OCI-LY3 (cell line): ENCODE results near the gene TLK1.

Experiments
- H2AFZ ChIP-seq: fragments of 200-600, 300-600 bp; shearing (Covaris generic); 2 replicates; pipeline ENCODE4 v1.6.0; 2014; ENCODE audit warnings: antibody characterized with exemption, low read depth, low read length
- H3K27ac ChIP-seq: fragments of 200-600, 300-600 bp; sonication (generic); 2 replicates; pipeline ENCODE4 v1.5.1; 2014; ENCODE audit warnings: mild to moderate bottlenecking, low read length, moderate library complexity, mixed read lengths
- H3K27me3 ChIP-seq: fragments of 200-600, 300-600 bp; sonication (generic); 2 replicates; pipeline ENCODE4 v1.6.1; 2014; ENCODE audit warnings: low read depth, low read length, mixed read lengths
- H3K36me3 ChIP-seq: fragments of 200-600, 300-600 bp; sonication (generic); replicated peaks from 2 replicates; pipeline ENCODE3; 2014; ENCODE audit warnings: low read depth, low read length, mixed read lengths
- H3K4me1 ChIP-seq: fragments of 300-600, 200-600 bp; sonication (generic); 2 replicates; pipeline ENCODE4 v1.6.1; 2014; ENCODE audit warnings: low read length, mixed read lengths
- H3K4me2 ChIP-seq: fragments of 200-600, 300-600 bp; sonication (generic); 2 replicates; pipeline ENCODE4 v1.6.1; 2014; ENCODE audit warnings: low read length, mixed read lengths
- H3K4me3 ChIP-seq: fragments of 300-600, 200-600 bp; sonication (generic); 2 replicates; pipeline ENCODE4 v1.5.1; 2014; ENCODE audit warnings: antibody characterized with exemption, mild to moderate bottlenecking, low read length, moderate library complexity
- H3K79me2 ChIP-seq: fragments of 300-600, 200-600 bp; shearing (Covaris generic); 2 replicates; pipeline ENCODE4 v1.6.1; 2014; ENCODE audit warnings: mild to moderate bottlenecking, low read length, mixed read lengths
- H3K9ac ChIP-seq: fragments of 300-600, 200-600 bp; shearing (Covaris generic); 2 replicates; pipeline ENCODE4 v1.6.0; 2014; ENCODE audit warnings: mild to moderate bottlenecking, low read length, moderate library complexity
- H3K9me3 ChIP-seq: fragments of 200-600, 300-600 bp; shearing (Covaris generic); 2 replicates; pipeline ENCODE4 v1.6.1; 2014; ENCODE audit warnings: low read length, mixed read lengths; ENCODE audit not compliant: insufficient read depth
- H4K20me1 ChIP-seq: fragments of 200-600, 300-600 bp; sonication (generic); 2 replicates; pipeline ENCODE4 v1.6.1; 2016; ENCODE audit warnings: low read length, mixed read lengths; ENCODE audit not compliant: insufficient read depth
- CTCF ChIP-seq: fragments of 200-600, 300-600 bp; sonication (generic); IDR thresholded peaks from 2 replicates; pipeline ENCODE4 v1.5.1; 2014; ENCODE audit warnings: antibody characterized with exemption, low read length, low read depth
- EZH2phosphoT487 ChIP-seq: fragments of 200-600 bp; shearing (Covaris generic); IDR thresholded peaks from 2 replicates; pipeline ENCODE4 v1.6.1; 2018; ENCODE audit warnings: antibody characterized with exemption, mixed run types, low read depth

The TLK1 gene

GRCh38 chr2:171160119-171160955 lies at the start of gene TLK1:
Gene TLK1, minus strand, starts transcription at chr2:171160893. Its CDS starts 465 bp downstream, at chr2:171160428.
- H3K79me2 ChIP-seq = peaks cover 52% of the 10 kb centered on the region
- peaks cover 41% of the 10 kb centered on the region for H4K20me1 ChIP-seq
- H3K4me1 ChIP-seq = peaks cover 42% of the 10 kb centered on the region
- peak within 1 kb of the TSS; percentile 92 for H3K4me2 ChIP-seq
- H3K36me3 ChIP-seq = no peaks in the 10 kb centered on the region
- peak within 1 kb of the TSS; percentile 93 for H3K27ac ChIP-seq
- peak within 1 kb of the TSS; percentile 99 for H3K9ac ChIP-seq
- peak within 1 kb of the TSS; percentile 91 for H3K4me3 ChIP-seq
- H2AFZ ChIP-seq = peak within 1 kb of the TSS; percentile 62
- no peaks in the 10 kb centered on the region for H3K27me3 ChIP-seq
- TF ChIP-seq CTCF (no peak), EZH2phosphoT487 (no peak)
- no peaks in the 10 kb centered on the region for H3K9me3 ChIP-seq

- peak overlapping the region; percentile 78 for H3K4me2 ChIP-seq
Observed at GRCh38 chr2:171210216-171210863, 49.6 kb upstream of the TLK1 start.

GRCh38 chr2:171208657-171209056 lies 48.0 kb upstream of the TLK1 start:
- peaks cover 9% of the 10 kb centered on the region for H3K4me1 ChIP-seq
- no peak for TF ChIP-seq CTCF
- TF ChIP-seq EZH2phosphoT487 = no peak
- H3K27me3 ChIP-seq = no peaks in the 10 kb centered on the region; the same call in 1 of the 2 replicates
- H2AFZ ChIP-seq = no peak overlapping the region
- H3K4me3 ChIP-seq = no peak overlapping the region
- no peaks in the 10 kb centered on the region for H3K36me3 ChIP-seq
- H3K79me2 ChIP-seq = no peaks in the 10 kb centered on the region
- H3K9ac ChIP-seq = no peak overlapping the region
- H4K20me1 ChIP-seq = no peaks in the 10 kb centered on the region
- no peak overlapping the region for H3K4me2 ChIP-seq
- H3K27ac ChIP-seq = no peak overlapping the region
- H3K9me3 ChIP-seq = no peaks in the 10 kb centered on the region

More at GRCh38 chr2:171210216-171210863, 49.6 kb upstream of the TLK1 start:
- TF ChIP-seq CTCF (no peak), EZH2phosphoT487 (no peak)
- Histone ChIP-seq H3K4me3 (peak overlapping the region; percentile 65; the same call in 1 of the 2 replicates), H3K9me3 (no peaks in the 10 kb centered on the region), H3K27ac (no peak overlapping the region), H3K79me2 (no peaks in the 10 kb centered on the region), H3K36me3 (no peaks in the 10 kb centered on the region), H3K27me3 (no peaks in the 10 kb centered on the region; the same call in 1 of the 2 replicates), H4K20me1 (no peaks in the 10 kb centered on the region), H2AFZ (peak overlapping the region; percentile 79; the same call in 1 of the 2 replicates), H3K4me1 (peaks cover 9% of the 10 kb centered on the region), H3K9ac (no peak overlapping the region)
